Measurements from ENCODE around the gene CD151.
A peak's percentile ranks its signal among the peaks of the same experiment; 100 is the strongest.

Gene CD151

GRCh38 chr11:818396-819128 lies 14.2 kb upstream of the CD151 start, which contains the start of gene PNPLA2:
Gene PNPLA2 (plus strand): TSS chr11:818914. CDS start chr11:819719, 805 bp downstream.
- peak within 1 kb of the TSS; percentile 66 for H3K4me3 ChIP-seq (ENCODE audit: low read depth, low read length)
- no peak for TF ChIP-seq CTCF (IDR thresholded peaks at IDR 0.05; ENCODE audit: low read depth, low read length)

GRCh38 chr11:819129-819931 lies 13.4 kb upstream of the CD151 start:
- peak overlapping the region; percentile 66 for H3K4me3 ChIP-seq (ENCODE audit: low read depth, low read length)
- no peak for TF ChIP-seq CTCF (IDR thresholded peaks at IDR 0.05; ENCODE audit: low read depth, low read length)

GRCh38 chr11:819943-820649 lies 12.7 kb upstream of the CD151 start:
- peak overlapping the region; percentile 66 for H3K4me3 ChIP-seq (ENCODE audit: low read depth, low read length)
- TF ChIP-seq CTCF (IDR thresholded peaks at IDR 0.05; ENCODE audit: low read depth, low read length): no peak

- no peak for TF ChIP-seq CTCF (IDR thresholded peaks at IDR 0.05; ENCODE audit: low read depth, low read length)
- H3K4me3 ChIP-seq (ENCODE audit: low read depth, low read length): peak overlapping the region; percentile 66
These were observed 11.9 kb upstream of the CD151 start for GRCh38 chr11:820655-821511.

- H3K4me3 ChIP-seq (ENCODE audit: low read depth, low read length): peak overlapping the region; percentile 66; the same call in 1 of the 2 replicates
- TF ChIP-seq CTCF (IDR thresholded peaks at IDR 0.05; ENCODE audit: low read depth, low read length): no peak
These were observed 11.0 kb upstream of the CD151 start for GRCh38 chr11:821512-822371.

All from WI38 (cell line).